NT2/D1 (cell line): ENCODE measurements around the gene NPIPB9.
A peak's percentile ranks its signal among the peaks of the same experiment; 100 is the strongest.
"Not testable (repeated sequence)": the region's sequence is repeated elsewhere in the genome, so short reads cannot be mapped to it uniquely, and the experiment has no call there.

ENCODE experiments used
- DNase-seq: peaks from one replicate; pipeline ENCODE4 v3.0.0-alpha.2; 2011; ENCODE audit warnings: low read depth, low spot score
- H3K27me3 ChIP-seq: 2 replicates; pipeline ENCODE4 v1.6.0; 2011; ENCODE audit warnings: mild to moderate bottlenecking; ENCODE audit not compliant: insufficient read length, insufficient read depth
- H3K36me3 ChIP-seq: 2 replicates; pipeline ENCODE4 v1.6.1; 2011; ENCODE audit warnings: mild to moderate bottlenecking, low read length, mixed read lengths; ENCODE audit not compliant: insufficient read depth, insufficient read length
- H3K4me1 ChIP-seq: 2 replicates; pipeline ENCODE4 v1.5.1; 2011; ENCODE audit not compliant: insufficient read depth, insufficient read length
- H3K4me3 ChIP-seq: 2 replicates; pipeline ENCODE4 v1.5.1; 2011; ENCODE audit warnings: low read depth; ENCODE audit not compliant: insufficient read length
- H3K9ac ChIP-seq: 2 replicates; pipeline ENCODE4 v1.6.0; 2011; ENCODE audit warnings: low read depth; ENCODE audit not compliant: insufficient read length
- H3K9me3 ChIP-seq: 2 replicates; pipeline ENCODE4 v1.5.1; 2011; ENCODE audit warnings: mild to moderate bottlenecking, low read length; ENCODE audit not compliant: insufficient read depth
- SUZ12 ChIP-seq: IDR thresholded peaks from 2 replicates; pipeline ENCODE4 v1.6.1; 2011; ENCODE audit not compliant: insufficient read length, insufficient read depth; ENCODE audit errors: extremely low read depth
- YY1 ChIP-seq: IDR thresholded peaks from 2 replicates; pipeline ENCODE4 v1.6.1; 2011; ENCODE audit not compliant: insufficient read length, insufficient read depth
- ZNF274 ChIP-seq: IDR thresholded peaks from 2 replicates; pipeline ENCODE4 v1.6.1; 2011; ENCODE audit warnings: mild to moderate bottlenecking, low read depth, low read length

The NPIPB9 gene

DNA sequence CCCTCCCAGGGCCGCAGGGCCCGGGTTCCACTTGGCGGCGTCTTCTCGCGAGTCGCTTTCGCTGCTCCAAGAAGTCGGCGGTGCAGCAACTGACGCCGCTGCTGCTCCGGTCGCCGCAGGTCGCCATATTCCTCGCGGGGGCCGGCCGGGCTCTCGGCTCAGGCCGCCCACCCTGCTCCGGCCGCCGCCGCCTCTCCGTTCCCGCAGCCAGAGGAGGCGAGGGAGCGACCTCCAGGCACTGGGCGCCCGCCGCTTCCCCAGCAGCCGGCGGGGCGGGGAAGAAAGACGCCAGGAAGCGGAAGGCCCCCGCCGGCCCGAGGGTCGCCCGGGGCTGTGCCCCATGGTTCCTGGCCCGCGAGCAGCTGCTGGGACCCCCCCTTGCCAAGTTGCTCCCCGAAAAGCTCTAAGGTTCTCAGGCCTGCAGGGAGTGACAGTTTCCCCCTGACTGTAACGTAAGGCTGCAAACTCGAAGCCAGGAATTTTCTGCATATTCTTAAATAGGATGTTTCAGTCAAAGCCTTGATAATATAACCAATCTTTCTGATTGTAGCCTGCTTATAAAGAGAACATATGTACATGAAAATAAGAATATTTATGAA lies 1.0 kb upstream of the NPIPB9 start:
- not testable (repeated sequence) for H3K4me3 ChIP-seq, H3K36me3 ChIP-seq, H3K4me1 ChIP-seq, H3K9ac ChIP-seq, H3K27me3 ChIP-seq, DNase-seq, H3K9me3 ChIP-seq

DNA sequence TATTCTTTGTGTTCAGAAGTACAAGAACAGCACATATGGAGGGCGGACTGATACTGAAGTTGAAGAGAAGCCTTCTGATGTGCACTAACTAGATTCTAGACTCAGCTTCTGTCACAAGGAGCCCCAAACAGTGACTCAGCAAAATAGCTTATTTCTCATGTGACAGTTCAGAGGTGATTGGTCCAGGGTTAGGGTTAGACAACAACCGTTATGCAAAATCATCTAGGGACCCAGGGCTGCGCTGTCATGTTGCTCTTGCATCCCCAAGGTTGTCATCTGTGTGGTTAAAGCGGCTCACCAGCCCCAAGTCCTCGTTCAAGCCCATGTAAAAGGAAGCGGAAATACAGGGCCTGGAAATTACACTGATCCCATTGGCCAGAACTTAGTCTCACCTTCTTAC lies 30.1 kb downstream of the NPIPB9 start:
- H3K4me1 ChIP-seq, DNase-seq, H3K27me3 ChIP-seq, H3K4me3 ChIP-seq, H3K36me3 ChIP-seq, H3K9me3 ChIP-seq, H3K9ac ChIP-seq: not testable (repeated sequence)

DNA sequence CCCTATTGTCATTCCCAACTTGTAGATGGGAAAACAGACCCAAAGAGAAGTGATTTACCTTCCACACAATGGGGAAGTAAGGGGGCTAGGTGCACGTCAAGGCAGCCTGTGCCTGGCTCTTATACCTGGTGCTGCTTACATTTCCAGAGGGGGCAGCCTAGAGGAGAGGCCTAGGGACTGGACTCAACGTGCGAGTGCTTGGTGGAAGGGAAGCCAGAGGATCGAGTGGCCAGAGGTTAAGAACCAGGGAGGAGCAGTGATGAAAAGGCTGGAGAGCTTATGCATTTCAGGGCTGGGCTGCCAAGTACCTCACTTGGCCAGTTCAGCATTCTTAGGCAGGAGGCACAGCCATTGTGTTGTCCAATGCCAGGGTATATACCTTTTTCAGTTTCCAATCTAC lies 30.8 kb downstream of the NPIPB9 start:
- not testable (repeated sequence) for DNase-seq, H3K9me3 ChIP-seq, H3K4me3 ChIP-seq, H3K36me3 ChIP-seq, H3K9ac ChIP-seq, H3K27me3 ChIP-seq, H3K4me1 ChIP-seq

DNA sequence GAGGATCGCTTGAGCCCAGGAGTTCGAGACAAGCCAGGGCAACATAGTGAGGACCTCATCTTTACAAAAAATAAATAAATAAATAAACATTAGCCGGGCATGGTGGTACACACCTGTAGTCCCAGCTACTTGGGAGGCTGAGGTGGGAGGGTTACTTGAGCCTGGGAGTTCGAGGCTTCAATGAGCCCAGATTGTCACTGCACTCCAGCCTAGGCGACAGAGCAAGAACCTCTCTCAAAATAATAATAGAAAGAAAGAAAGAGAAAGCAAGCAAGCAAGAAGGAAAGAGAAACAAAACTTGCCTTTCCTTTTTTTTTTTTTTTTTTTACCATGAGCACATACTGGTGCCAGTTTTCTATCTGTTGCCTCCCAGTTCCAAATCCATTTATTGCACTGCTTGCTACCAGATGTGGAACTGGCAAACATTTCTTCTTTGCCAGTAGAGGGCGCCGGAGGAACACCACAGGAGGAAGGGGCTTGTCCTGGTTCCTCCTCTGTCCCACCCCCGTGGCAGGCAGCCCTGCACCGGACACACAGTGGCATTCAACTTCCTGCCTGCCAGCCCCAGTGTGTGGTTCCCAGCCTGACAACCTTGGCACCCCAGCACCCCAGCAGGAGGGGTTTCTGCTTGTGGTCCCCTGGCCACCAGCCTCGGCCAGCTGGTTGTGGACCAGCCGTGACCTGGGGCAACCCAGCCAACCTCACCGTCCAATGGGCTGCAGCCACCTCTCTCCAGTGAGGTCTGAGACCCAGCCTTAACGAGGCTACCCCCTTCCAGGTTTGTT lies 50.8 kb downstream of the NPIPB9 start:
- H3K9me3 ChIP-seq, H3K4me3 ChIP-seq, H3K9ac ChIP-seq, H3K36me3 ChIP-seq, H3K27me3 ChIP-seq, H3K4me1 ChIP-seq, DNase-seq: not testable (repeated sequence)

DNA sequence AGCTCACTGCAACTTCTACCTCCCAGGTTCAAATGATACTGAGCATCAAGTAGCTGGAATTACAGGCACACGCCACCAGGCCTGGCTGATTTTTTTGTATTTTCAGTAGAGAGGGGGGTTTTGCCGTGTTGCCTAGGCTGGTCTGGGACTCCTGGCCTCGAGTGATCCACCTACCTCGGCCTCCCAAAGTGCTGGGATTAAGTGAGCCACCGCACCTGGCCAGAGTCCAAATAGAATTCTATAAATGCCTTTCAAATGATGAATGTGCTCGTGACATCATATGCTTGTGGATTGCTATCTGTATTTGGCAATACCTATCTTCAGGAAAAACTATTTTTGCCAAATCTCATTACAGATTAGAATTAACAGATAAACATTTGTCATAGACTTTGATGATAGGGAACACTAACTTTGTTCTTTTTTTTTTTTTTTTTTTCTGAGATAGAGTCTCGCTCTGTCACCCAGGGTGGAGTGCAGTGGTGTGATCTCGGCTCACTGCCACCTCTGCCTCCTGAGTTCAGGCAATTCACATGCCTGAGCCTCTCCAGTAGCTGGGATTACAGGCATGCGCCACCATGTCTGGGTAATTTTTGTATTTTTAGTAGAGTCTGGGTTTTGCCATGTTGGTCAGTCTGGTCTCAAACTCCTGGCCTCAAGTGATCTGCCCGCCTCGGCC lies 56.0 kb downstream of the NPIPB9 start:
- H3K9me3 ChIP-seq, H3K9ac ChIP-seq, H3K27me3 ChIP-seq, H3K36me3 ChIP-seq, DNase-seq, H3K4me3 ChIP-seq, H3K4me1 ChIP-seq: not testable (repeated sequence)

DNA sequence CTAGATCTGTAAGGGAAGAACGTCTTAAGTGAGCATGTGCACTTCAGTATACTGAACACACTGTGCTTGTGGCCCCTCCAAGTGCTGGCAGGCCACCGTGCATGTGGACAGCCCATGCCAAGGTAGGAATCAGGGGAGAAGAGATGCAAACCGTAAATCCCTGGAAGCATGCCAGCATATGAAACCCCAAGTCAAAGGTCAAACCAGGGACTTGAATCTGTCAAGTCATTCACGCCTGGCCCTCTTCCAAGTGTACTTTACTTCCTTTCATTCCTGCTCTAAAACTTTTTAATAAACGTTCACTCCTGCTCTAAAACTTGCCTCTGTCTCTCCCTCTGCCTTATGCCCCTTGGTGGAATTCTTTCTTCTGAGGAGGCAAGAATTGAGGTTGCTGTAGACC lies 68.4 kb downstream of the NPIPB9 start:
- TF ChIP-seq SUZ12 (no peak), YY1 (no peak), ZNF274 (no peak)
- no peak overlapping the region for H3K4me3 ChIP-seq
- no peaks in the 10 kb centered on the region; the same call in 1 of the 2 replicates for H3K9me3 ChIP-seq
- H3K9ac ChIP-seq = no peak overlapping the region
- H3K36me3 ChIP-seq = peaks cover 14% of the 10 kb centered on the region
- peaks cover 3% of the 10 kb centered on the region for H3K4me1 ChIP-seq
- no peak for DNase-seq
- no peaks in the 10 kb centered on the region for H3K27me3 ChIP-seq

DNA sequence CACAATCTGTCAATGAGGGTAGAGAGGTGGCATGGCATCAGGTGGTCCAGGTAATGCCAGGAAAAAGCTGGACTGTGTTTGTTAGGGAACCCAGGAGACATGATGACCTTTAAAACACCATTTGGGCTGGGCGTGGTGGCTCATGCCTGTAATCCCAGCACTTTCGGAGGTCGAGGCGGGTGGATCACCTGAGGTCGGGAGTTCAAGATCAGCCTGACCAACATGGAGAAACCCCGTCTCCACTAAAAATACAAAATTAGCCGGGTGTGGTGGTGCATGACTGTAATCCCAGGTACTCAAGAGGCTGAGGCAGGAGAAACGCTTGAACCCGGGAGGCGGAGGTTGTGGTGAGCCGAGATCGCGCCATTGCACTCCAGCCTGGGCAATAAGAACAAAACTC lies 69.0 kb downstream of the NPIPB9 start:
- not testable (repeated sequence) for DNase-seq, H3K4me1 ChIP-seq, H3K9me3 ChIP-seq, H3K27me3 ChIP-seq, H3K4me3 ChIP-seq, H3K9ac ChIP-seq
- H3K36me3 ChIP-seq = peaks cover 20% of the 10 kb centered on the region

DNA sequence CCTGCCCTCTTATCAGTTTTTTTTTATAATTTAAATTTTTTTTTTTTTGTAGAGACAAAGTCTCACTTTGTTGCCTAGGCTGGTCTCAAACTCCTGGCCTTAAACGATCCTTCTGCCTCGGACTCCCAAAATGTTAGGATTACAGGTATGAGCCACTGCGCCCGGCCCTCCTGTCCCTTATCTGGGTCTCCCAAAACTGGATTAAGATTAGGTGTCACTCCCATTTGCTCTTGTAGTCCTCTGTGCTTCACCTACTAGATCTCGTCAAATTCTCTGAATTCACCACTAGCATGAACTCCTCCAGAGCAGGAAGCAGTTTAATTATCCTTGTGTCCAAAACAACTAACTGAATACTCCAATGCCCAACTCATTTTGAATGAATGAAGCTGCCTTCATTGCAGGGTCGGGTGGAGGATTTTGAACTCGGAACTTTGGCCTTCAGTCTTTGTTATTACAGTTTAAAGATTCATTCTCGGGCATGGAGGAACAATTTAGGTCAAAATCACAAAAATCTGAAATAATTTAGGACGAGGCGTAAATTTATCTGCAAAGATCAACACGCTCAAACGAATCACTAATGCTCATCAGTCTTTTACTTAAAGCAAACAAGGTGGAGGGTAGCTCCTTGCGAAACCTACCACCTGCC lies 70.4 kb downstream of the NPIPB9 start:
- H3K4me1 ChIP-seq = peaks cover 5% of the 10 kb centered on the region
- H3K36me3 ChIP-seq = peaks cover 34% of the 10 kb centered on the region
- DNase-seq = no peak
- no peaks in the 10 kb centered on the region for H3K27me3 ChIP-seq
- no peak for TF ChIP-seq ZNF274
- no peak for TF ChIP-seq SUZ12
- no peak for TF ChIP-seq YY1
- no peaks in the 10 kb centered on the region for H3K9me3 ChIP-seq
- peak overlapping the region; percentile 50 for H3K4me3 ChIP-seq
- H3K9ac ChIP-seq = peak overlapping the region; percentile 96
